ENCODE data around the gene LIF. TPM values are rescaled to one million over a fixed set of nuclear protein-coding genes. Genes with fewer than 3 reads are reported as not detected.

LIF gene
- total and polyA plus RNA-seq, 4 donors: 0.77 to 26.1 (median 5.1) TPM

DNA sequence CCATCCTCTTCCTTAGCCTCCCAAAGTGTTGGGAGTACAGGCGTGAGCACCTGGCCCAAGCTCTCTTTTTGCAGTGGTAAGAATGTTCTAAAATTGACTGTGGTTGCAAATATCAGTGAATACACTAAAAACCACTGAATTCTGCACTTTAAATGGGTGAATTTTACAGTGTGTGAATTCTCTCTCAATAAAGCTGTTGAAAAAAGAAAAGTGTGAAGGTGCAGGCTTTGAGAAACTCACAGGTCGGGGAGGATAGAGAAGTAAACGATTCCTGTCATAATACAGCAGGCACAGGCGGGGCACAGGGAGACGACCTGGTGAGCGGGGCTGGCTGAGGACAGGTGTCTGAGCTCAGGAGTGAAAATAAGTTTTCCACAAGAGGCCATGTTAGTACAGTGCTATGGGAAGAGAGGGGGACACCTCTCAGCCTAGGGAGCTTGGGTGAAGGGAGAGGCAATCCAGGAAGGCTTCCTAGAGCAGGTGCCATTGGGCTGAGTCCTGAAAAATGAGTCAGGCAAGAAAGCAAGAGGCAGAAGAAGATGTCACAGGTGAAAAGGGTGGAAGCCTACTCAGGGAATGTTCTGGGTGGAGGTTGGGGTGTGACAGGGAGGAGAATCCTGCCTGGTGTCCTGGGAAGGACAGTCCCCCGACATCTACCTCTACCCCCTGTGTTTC, 26.1 kb downstream of the LIF start:
- Histone ChIP-seq H3K9me3 (ENCODE audit: control insufficient read depth in 4 of 4, insufficient read depth in 3 of 4, low read length in 3 of 4) (no peaks in the 10 kb centered on the region), H3K9ac (ENCODE audit: insufficient read depth in 1 of 2, low read length in 2 of 2) (no peak overlapping the region), H3K36me3 (ENCODE audit: control insufficient read depth in 4 of 4, insufficient read depth in 4 of 4, low read length in 4 of 4) (no peaks in the 10 kb centered on the region), H3K27me3 (ENCODE audit: control insufficient read depth in 3 of 3, insufficient read depth in 3 of 3, low read length in 2 of 3) (peaks cover 0 to 4% (median 0%) of the 10 kb centered on the region in 3 donors), H3K4me3 (no peak overlapping the region), H3K4me1 (ENCODE audit: control insufficient read depth in 5 of 5, insufficient read depth in 5 of 5, low read length in 5 of 5) (peaks cover 0 to 9% (median 0%) of the 10 kb centered on the region in 5 donors), H3K27ac (ENCODE audit: low read depth in 1 of 2, low read length in 1 of 2) (no peak overlapping the region)
- no peak for ATAC-seq (ENCODE audit: insufficient read depth, low FRiP score)
- DNase-seq: no peak
- TF ChIP-seq, protein P1, sequence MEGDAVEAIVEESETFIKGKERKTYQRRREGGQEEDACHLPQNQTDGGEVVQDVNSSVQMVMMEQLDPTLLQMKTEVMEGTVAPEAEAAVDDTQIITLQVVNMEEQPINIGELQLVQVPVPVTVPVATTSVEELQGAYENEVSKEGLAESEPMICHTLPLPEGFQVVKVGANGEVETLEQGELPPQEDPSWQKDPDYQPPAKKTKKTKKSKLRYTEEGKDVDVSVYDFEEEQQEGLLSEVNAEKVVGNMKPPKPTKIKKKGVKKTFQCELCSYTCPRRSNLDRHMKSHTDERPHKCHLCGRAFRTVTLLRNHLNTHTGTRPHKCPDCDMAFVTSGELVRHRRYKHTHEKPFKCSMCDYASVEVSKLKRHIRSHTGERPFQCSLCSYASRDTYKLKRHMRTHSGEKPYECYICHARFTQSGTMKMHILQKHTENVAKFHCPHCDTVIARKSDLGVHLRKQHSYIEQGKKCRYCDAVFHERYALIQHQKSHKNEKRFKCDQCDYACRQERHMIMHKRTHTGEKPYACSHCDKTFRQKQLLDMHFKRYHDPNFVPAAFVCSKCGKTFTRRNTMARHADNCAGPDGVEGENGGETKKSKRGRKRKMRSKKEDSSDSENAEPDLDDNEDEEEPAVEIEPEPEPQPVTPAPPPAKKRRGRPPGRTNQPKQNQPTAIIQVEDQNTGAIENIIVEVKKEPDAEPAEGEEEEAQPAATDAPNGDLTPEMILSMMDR (IDR thresholded peaks at IDR 0.05; ENCODE audit: control extremely low read depth, extremely low read depth): no peak
- WGBS, 2 donors: 75 to 80% methylated on average over 7 of the region's 7 CpGs

DNA sequence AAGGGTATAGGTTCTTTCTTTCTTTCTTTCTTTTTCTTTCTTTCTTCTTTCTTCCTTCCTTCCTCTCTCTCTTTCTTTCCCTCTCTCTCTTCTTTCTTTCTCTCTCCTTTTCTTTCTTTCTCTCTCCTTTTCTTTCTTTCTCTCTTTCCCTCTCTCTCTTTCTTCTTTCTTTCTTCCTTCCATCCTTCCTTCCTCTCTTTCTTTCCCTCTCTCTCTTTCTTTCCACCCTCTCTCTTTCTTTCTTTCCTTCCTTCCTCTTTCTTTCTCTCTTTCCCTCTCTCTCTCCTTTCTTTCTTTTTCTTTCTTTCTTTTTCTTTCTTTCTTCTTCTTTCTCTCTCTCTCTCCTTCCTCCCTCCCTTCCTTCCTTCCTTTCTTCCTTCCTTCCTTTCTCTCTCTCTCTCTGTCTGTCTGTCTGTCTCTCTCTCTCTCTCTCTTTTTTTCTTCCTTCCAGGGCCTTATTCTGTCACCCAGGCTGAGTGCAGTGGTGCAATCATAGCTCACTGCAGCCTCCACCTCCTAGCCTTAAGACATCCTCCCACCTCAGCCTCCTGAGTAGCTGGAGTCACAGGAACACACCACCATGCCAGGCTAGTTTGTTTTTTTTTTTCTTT, 26.8 kb downstream of the LIF start:
- peaks cover 0 to 9% (median 0%) of the 10 kb centered on the region in 5 donors for H3K4me1 ChIP-seq (ENCODE audit: control insufficient read depth in 5 of 5, insufficient read depth in 5 of 5, low read length in 5 of 5)
- no peak overlapping the region for H3K9ac ChIP-seq (ENCODE audit: insufficient read depth in 1 of 2, low read length in 2 of 2)
- DNase-seq: no peak
- H3K36me3 ChIP-seq (ENCODE audit: control insufficient read depth in 4 of 4, insufficient read depth in 4 of 4, low read length in 4 of 4): no peaks in the 10 kb centered on the region
- H3K27me3 ChIP-seq (ENCODE audit: control insufficient read depth in 3 of 3, insufficient read depth in 3 of 3, low read length in 2 of 3): peaks cover 0 to 5% (median 0%) of the 10 kb centered on the region in 3 donors
- no peak overlapping the region for H3K4me3 ChIP-seq
- TF ChIP-seq, protein P1 (IDR thresholded peaks at IDR 0.05; ENCODE audit: control extremely low read depth, extremely low read depth): no peak
- no peaks in the 10 kb centered on the region for H3K9me3 ChIP-seq (ENCODE audit: control insufficient read depth in 4 of 4, insufficient read depth in 3 of 4, low read length in 3 of 4)
- no peak overlapping the region for H3K27ac ChIP-seq (ENCODE audit: low read depth in 1 of 2, low read length in 1 of 2)
- no peak for ATAC-seq (ENCODE audit: insufficient read depth, low FRiP score)

DNA sequence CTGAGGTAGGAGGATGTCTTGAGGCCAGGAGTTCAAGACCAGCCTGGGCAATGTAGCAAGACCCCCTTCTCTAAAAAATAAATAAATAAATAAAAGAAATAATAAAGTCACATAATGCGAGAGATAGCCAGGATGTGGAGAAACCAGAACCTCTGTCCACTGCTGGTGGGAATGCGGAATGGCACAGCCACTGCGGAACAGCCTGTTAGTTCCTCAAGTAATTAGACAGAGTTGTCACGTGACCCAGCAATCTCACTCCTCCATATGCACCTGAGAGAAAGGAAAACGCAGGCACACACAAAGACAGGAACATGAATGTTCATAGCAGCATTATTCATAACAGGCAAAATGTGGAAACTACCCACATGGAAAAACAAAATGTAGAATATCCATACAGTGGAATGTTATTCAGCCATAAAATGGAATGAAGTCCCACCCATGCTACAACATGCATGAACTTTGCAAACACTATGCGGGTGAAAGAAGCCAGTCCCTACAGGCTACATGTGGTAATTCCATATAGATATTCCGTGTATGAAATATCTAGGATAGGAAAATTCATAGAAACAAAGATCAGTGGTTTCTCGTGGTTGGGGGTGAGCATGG, 27.4 kb downstream of the LIF start:
- 83 to 88% methylated on average over 8 of the region's 8 CpGs for WGBS, 2 donors
- peaks cover 0 to 9% (median 0%) of the 10 kb centered on the region in 5 donors for H3K4me1 ChIP-seq (ENCODE audit: control insufficient read depth in 5 of 5, insufficient read depth in 5 of 5, low read length in 5 of 5)
- H3K36me3 ChIP-seq (ENCODE audit: control insufficient read depth in 4 of 4, insufficient read depth in 4 of 4, low read length in 4 of 4): no peaks in the 10 kb centered on the region
- no peak overlapping the region for H3K4me3 ChIP-seq
- TF ChIP-seq, protein P1 (IDR thresholded peaks at IDR 0.05; ENCODE audit: control extremely low read depth, extremely low read depth): no peak
- no peak overlapping the region for H3K27ac ChIP-seq (ENCODE audit: low read depth in 1 of 2, low read length in 1 of 2)
- ATAC-seq (ENCODE audit: insufficient read depth, low FRiP score) (no peak), DNase-seq (no peak)
- peaks cover 0 to 5% (median 0%) of the 10 kb centered on the region in 3 donors for H3K27me3 ChIP-seq (ENCODE audit: control insufficient read depth in 3 of 3, insufficient read depth in 3 of 3, low read length in 2 of 3)
- H3K9ac ChIP-seq (ENCODE audit: insufficient read depth in 1 of 2, low read length in 2 of 2): no peak overlapping the region
- no peaks in the 10 kb centered on the region for H3K9me3 ChIP-seq (ENCODE audit: control insufficient read depth in 4 of 4, insufficient read depth in 3 of 4, low read length in 3 of 4)

Data from lung (tissue), 12 donors.